NCI-H446 treated with DMSO at 0.1 percent for 48 hours (cell line): ENCODE results near the gene OGDHL.

ENCODE experiments used
- DNase-seq: peaks from one replicate; lab custom pipeline; 2025; lab: John Stamatoyannopoulos, UW

The OGDHL gene

DNA sequence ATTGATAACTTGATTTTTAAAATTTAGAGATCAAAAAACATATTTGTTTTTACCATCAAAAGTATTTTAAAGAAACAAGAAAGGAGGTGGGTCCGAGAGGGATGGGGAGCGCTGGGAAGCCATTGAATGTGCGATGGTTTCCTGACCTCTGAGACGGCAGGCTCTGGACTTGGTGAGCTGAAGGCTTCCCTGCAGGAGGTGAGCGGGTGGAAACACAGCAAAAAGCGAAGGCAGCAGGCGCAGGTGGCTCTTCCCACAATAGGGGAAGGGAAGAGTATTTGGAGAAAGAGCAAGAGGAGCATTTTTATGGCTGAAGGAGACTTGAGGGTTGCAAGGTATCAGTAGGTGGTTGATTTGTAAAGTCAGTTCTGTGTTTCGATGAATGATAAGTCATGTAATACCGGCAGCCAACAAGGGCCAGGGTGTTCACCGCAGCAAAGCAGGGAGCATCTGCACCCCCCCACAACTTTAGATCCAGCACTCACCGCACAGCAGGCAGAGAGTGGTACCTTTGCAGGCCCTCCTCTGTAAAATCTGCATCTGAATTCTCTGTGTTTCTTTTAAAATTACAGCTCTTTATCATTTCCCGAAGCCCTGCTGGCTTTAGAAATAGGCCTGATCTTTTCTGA lies 72.1 kb downstream of the OGDHL start:
- no peak for DNase-seq

DNA sequence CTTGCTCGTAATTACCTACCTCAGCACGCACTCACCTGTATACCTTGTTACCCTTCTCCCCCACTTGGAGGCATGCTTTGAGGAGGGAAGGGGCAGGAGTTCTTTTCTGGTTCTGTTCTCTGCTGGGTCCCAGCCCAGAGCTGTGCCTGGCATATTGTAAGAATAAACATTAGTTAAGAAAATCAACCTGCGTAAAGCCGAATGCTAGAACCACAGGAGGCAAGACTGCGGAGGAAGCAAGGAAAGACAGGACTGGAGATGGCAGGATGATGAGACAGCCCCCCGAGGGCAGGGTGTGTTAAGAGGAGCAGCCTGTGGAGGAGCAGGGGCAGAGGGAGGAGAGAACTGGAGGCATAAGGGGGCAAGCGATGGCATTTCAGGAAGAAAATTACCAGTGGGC lies 73.2 kb downstream of the OGDHL start:
- DNase-seq = no peak

DNA sequence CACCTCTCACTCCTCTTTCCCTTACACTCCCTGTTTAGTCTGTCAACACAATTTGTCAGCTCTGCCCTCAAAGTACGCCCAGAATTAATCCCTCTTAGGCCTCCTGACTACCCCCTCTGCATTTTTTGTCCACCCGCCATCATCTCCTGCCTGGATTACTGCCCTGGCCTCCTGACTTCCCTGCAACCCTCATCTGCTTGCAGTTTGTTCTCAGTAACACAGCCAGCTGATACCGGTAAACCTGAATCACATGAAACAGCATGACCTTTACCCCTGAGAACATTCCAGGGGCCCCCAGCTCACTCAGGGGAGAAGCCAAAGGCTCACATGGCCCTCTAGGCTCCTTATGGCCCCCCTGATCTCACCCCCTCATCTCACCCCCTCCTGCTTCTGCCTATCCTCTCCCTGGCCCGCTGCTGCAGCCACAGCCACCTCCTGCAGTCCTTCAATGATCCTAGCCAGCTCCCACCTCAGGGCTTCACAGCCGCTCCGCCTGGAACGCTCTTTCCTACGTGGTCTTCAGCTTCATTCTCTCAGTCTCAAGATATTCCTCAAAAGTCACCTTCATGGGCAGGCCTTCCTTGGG lies 73.8 kb downstream of the OGDHL start:
- DNase-seq = no peak

DNA sequence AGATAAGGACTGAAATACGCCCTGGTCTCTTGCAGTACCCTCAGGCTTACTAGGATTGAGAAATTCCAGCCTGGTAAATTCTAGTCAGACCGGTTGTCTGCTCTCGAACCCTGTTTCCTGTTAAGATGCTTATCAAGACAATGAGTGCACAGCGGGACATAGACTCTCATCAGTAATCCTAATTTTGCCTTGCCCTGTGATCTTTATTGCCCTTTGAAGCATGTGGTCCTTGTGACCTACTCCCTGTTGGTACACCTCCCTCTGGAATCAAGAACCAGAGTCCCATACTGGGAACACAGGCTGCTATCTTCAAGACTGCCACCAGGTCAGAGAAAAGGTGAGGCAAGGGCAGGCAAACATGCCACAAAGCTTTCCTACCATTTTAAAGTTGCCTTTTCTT lies 75.5 kb downstream of the OGDHL start:
- DNase-seq = no peak
